ENCODE data around the gene IGFBP1. TPM values are rescaled to one million over a fixed set of nuclear protein-coding genes. Genes with fewer than 3 reads are reported as not detected.

Gene IGFBP1
- total and polyA plus RNA-seq, 7 donors = not detected

GRCh38 chr7:45921381-45921698, 33.1 kb downstream of the IGFBP1 start:
- intact Hi-C loops (cut with DNase I) = loop anchor here (10.0 kb wide), 1 partner anchor 1013 kb away; no protein-coding TSS in a partner anchor
- H3K4me3 ChIP-seq = peak overlapping the region; percentile 19 to 66 (median 52)
- peaks cover 0 to 6% (median 0%) of the 10 kb centered on the region in 4 donors for H3K36me3 ChIP-seq
- no peaks in the 10 kb centered on the region for H3K9me3 ChIP-seq
- H3K27ac ChIP-seq = peak overlapping the region in 3 of 4 donors; percentile 52 to 81 (median 55)
- peaks cover 0 to 60% (median 53%) of the 10 kb centered on the region in 4 donors for H3K4me1 ChIP-seq
- DNase-seq = no peak
- TF ChIP-seq CTCF (IDR thresholded peaks at IDR 0.05) = no peak
- no peak for TF ChIP-seq POLR2AphosphoS5 (IDR thresholded peaks at IDR 0.05)
- TF ChIP-seq POLR2A (IDR thresholded peaks at IDR 0.05) = no peak
- 3 to 4% methylated on average over 31 of the region's 31 CpGs for WGBS, 2 donors
- H3K27me3 ChIP-seq = peaks cover 6 to 42% (median 12%) of the 10 kb centered on the region in 3 donors

GRCh38 chr7:45921699-45922519, 33.6 kb downstream of the IGFBP1 start:
- Histone ChIP-seq H3K4me3 (peak overlapping the region; percentile 19 to 66 (median 52)), H3K27ac (peak overlapping the region in 3 of 4 donors; percentile 52 to 81 (median 55)), H3K36me3 (peaks cover 0 to under 1% (median 0%) of the 10 kb centered on the region in 4 donors), H3K9me3 (no peaks in the 10 kb centered on the region), H3K4me1 (peaks cover 0 to 60% (median 53%) of the 10 kb centered on the region in 4 donors), H3K27me3 (peaks cover 6 to 42% (median 12%) of the 10 kb centered on the region in 3 donors)
- intact Hi-C loops (cut with DNase I) = loop anchor here (1.0 to 10.0 kb wide), 4 partner anchors 1013 to 1331 kb away; no protein-coding TSS in a partner anchor
- no peak for DNase-seq
- peak; percentile 7 to 83 (median 76) for TF ChIP-seq CTCF (IDR thresholded peaks at IDR 0.05)
- peak in 2 of 4 donors; percentile 8 to 37 for TF ChIP-seq POLR2AphosphoS5 (IDR thresholded peaks at IDR 0.05)
- TF ChIP-seq POLR2A (IDR thresholded peaks at IDR 0.05) = no peak
- no peak for TF ChIP-seq EP300 (IDR thresholded peaks at IDR 0.05)
- 5 to 8% methylated on average over 36 of the region's 36 CpGs for WGBS, 2 donors

- peak overlapping the region in 3 of 4 donors; percentile 2 to 81 (median 9) for H3K27ac ChIP-seq
- peaks cover 6 to 40% (median 12%) of the 10 kb centered on the region in 3 donors for H3K27me3 ChIP-seq
- H3K36me3 ChIP-seq = no peaks in the 10 kb centered on the region
- 4 to 9% methylated on average over 11 of the region's 11 CpGs for WGBS, 2 donors
- no peak for DNase-seq
- intact Hi-C loops (cut with DNase I) = loop anchor here (1.0 to 10.0 kb wide), 4 partner anchors 1012 to 1330 kb away; no protein-coding TSS in a partner anchor
- no peaks in the 10 kb centered on the region for H3K9me3 ChIP-seq
- peak overlapping the region in 2 of 4 donors; percentile 56 to 66 for H3K4me3 ChIP-seq
- peaks cover 0 to 51% (median 48%) of the 10 kb centered on the region in 4 donors for H3K4me1 ChIP-seq
- TF ChIP-seq EP300 (IDR thresholded peaks at IDR 0.05) (no peak), POLR2AphosphoS5 (IDR thresholded peaks at IDR 0.05) (no peak), CTCF (IDR thresholded peaks at IDR 0.05) (no peak), POLR2A (IDR thresholded peaks at IDR 0.05) (no peak)
Measured at GRCh38 chr7:45922810-45923209, 34.5 kb downstream of the IGFBP1 start.

- Histone ChIP-seq H3K36me3 (no peaks in the 10 kb centered on the region), H3K9me3 (no peaks in the 10 kb centered on the region), H3K4me1 (peaks cover 0 to 47% (median 45%) of the 10 kb centered on the region in 4 donors), H3K27ac (peak overlapping the region in 1 of 4 donors; percentile 81), H3K27me3 (peaks cover 6 to 38% (median 12%) of the 10 kb centered on the region in 3 donors), H3K4me3 (peak overlapping the region in 2 of 4 donors; percentile 56 to 66)
- TF ChIP-seq CTCF (IDR thresholded peaks at IDR 0.05) (peak; percentile 61 to 88 (median 74)), POLR2A (IDR thresholded peaks at IDR 0.05) (no peak), EP300 (IDR thresholded peaks at IDR 0.05) (no peak), POLR2AphosphoS5 (IDR thresholded peaks at IDR 0.05) (no peak)
- WGBS, 2 donors = 5 to 10% methylated on average over 9 of the region's 9 CpGs
- peak; percentile 85 for DNase-seq
- intact Hi-C loops (cut with DNase I) = loop anchor here (2.0 to 10.0 kb wide), 2 partner anchors 1012 to 1330 kb away; no protein-coding TSS in a partner anchor
Measured at GRCh38 chr7:45923290-45923689, 35.0 kb downstream of the IGFBP1 start.
